ENCODE data around the gene DNAJC10. TPM values are rescaled to one million over a fixed set of nuclear protein-coding genes. Genes with fewer than 3 reads are reported as not detected.

Gene DNAJC10
- total and polyA plus RNA-seq, 10 of the 15 experiments (the other 5 are each of a cell fraction or from before 2014, with no cell fraction given), result 9.1 to 67.9 (median 38.2) TPM

DNA sequence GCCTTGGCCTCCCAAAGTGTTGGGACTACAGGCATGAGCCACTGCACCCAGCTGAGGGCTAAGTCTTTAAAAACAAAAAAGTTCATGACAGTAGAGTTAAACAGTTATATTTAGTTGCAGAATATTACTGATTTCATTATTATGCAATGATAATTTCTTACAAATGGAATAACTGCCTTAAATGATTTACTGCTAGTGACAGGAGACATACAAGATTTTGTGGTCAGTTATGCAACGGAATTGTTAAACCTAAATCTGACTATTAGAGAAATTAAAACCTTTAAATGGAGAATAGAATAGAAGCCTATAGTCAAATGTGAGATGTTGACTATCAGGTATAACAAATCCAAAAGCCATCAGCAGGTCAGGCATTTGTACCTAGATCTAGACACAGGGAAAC lies 10.3 kb upstream of the DNAJC10 start (continued):
- TF ChIP-seq CEBPB (IDR thresholded peaks at IDR 0.05; ENCODE audit: borderline replicate concordance in 1 of 2, low read depth in 2 of 2, low read length in 2 of 2) (no peak), ZSCAN29 (IDR thresholded peaks at IDR 0.05) (no peak), POLR2AphosphoS5 (IDR thresholded peaks at IDR 0.05; ENCODE audit: low read length) (no peak), MEF2A (IDR thresholded peaks at IDR 0.05; ENCODE audit: insufficient read depth, low read depth, low read length) (no peak), SUPT20H (IDR thresholded peaks at IDR 0.05; ENCODE audit: borderline replicate concordance, control insufficient read depth, low read depth, low read length) (no peak), RELB (IDR thresholded peaks at IDR 0.05; ENCODE audit: low read depth) (no peak), RAD51 (IDR thresholded peaks at IDR 0.05) (no peak), BACH1 (IDR thresholded peaks at IDR 0.05; ENCODE audit: borderline replicate concordance) (no peak)

- intact Hi-C loops (cut with micrococcal nuclease; ENCODE audit: unreplicated experiment), result no loop called here
- H3K9me3 ChIP-seq (replicated peaks; ENCODE audit: control insufficient read depth, insufficient read depth, low read length), result no peaks in the 10 kb centered on the region
- no peak for DNase-seq (ENCODE audit: low read depth, low spot score)
Observed at GRCh38 chr2:182706751-182707150, 9.3 kb upstream of the DNAJC10 start.

More at GRCh38 chr2:182706751-182707150, 9.3 kb upstream of the DNAJC10 start:
- ChIA-PET SMC1A (ENCODE audit: uncharacterized antibody, unreplicated experiment) (no interaction called here), POLR2A (no interaction called here), CTCF (interaction anchor here (0.6 kb wide), 1 partner anchor 8 kb away, joined by 4 read pairs; no protein-coding TSS in a partner anchor), RAD21 (ENCODE audit: unreplicated experiment) (no interaction called here)
- no peak overlapping the region for H3K9ac ChIP-seq (ENCODE audit: control insufficient read depth, insufficient read depth, low read length)
- no peaks in the 10 kb centered on the region for H3K36me3 ChIP-seq (ENCODE audit: control insufficient read depth in 2 of 2, insufficient read depth in 2 of 2, low read length in 1 of 2)
- FAIRE-seq, result no peak
- H3K4me2 ChIP-seq (ENCODE audit: control insufficient read depth, insufficient read depth), result no peak overlapping the region
- in situ Hi-C loops (cut with MboI), result no loop called here
- H3K4me3 ChIP-seq, result no peak overlapping the region
- 66% methylated on average over 2 of the region's 2 CpGs for WGBS (ENCODE audit: insufficient coverage, insufficient replicate concordance, low lambda C conversion rate, missing lambda C conversion rate)
- H3K79me2 ChIP-seq (ENCODE audit: control insufficient read depth, insufficient read depth, low read length), result no peaks in the 10 kb centered on the region
- no peak for ATAC-seq
- H3K27ac ChIP-seq (ENCODE audit: control insufficient read depth, insufficient read depth), result no peak overlapping the region
- no peaks in the 10 kb centered on the region for H4K20me1 ChIP-seq (ENCODE audit: control insufficient read depth, insufficient read depth)
- TF ChIP-seq STAT1 (conservative IDR thresholded peaks at IDR 0.05) (no peak), SRF (IDR thresholded peaks at IDR 0.05; ENCODE audit: low read depth in 2 of 2, low read length in 2 of 2) (no peak), MYC (IDR thresholded peaks at IDR 0.05; ENCODE audit: insufficient read depth, insufficient read length, insufficient replicate concordance, low read length, severe bottlenecking) (no peak), E2F8 (IDR thresholded peaks at IDR 0.05; ENCODE audit: low read depth, partially characterized antibody) (no peak), ZNF217 (IDR thresholded peaks at IDR 0.05) (no peak), BCL11A (IDR thresholded peaks at IDR 0.05; ENCODE audit: low read depth, low read length) (no peak), NRF1 (conservative IDR thresholded peaks at IDR 0.05; ENCODE audit: low read depth, low read length) (no peak), NFYB (IDR thresholded peaks at IDR 0.05; ENCODE audit: insufficient read depth, low read depth, low read length) (no peak), RAD21 (IDR thresholded peaks at IDR 0.05; ENCODE audit: insufficient read depth, low read depth, low read length) (no peak), NR2C1 (IDR thresholded peaks at IDR 0.05) (no peak), CBX5 (IDR thresholded peaks at IDR 0.05; ENCODE audit: low read depth) (no peak), JUNB (IDR thresholded peaks at IDR 0.05) (no peak), TAF1 (IDR thresholded peaks at IDR 0.05; ENCODE audit: borderline replicate concordance, low read depth, low read length) (no peak), LARP7 (IDR thresholded peaks at IDR 0.05) (no peak)
- BruUV-seq (replicated peaks), result no TSS peak
- H3K4me1 ChIP-seq (ENCODE audit: control insufficient read depth, insufficient read depth, low read length), result no peaks in the 10 kb centered on the region
- H3K27me3 ChIP-seq (replicated peaks in 1 of 2; ENCODE audit: control insufficient read depth in 2 of 2, insufficient read depth in 2 of 2, low read length in 1 of 2), result no peaks in the 10 kb centered on the region
- H2AFZ ChIP-seq (ENCODE audit: control insufficient read depth, low read depth, low read length), result no peak overlapping the region

Data from GM12878 (cell line).